MM.1S (cell line): Measurements from ENCODE around the gene NOL4.

Source experiments
- DNase-seq: peaks from one replicate; pipeline ENCODE4 v3.0.0-alpha.2; 2015
- H2AFZ ChIP-seq: fragments of 300-600 bp; sonication (generic); 2 replicates; pipeline ENCODE4 v1.6.0; 2016; ENCODE audit warnings: antibody characterized with exemption, low read length
- H3F3A ChIP-seq: fragments of 300-600 bp; sonication (generic); 2 replicates; pipeline ENCODE4 v1.6.1; 2016; ENCODE audit warnings: mild to moderate bottlenecking, antibody characterized with exemption, low read length, moderate library complexity, mixed read lengths; ENCODE audit not compliant: insufficient read depth
- H3K27ac ChIP-seq: fragments of 300-600 bp; sonication (generic); 2 replicates; pipeline ENCODE4 v1.5.1; 2016; ENCODE audit warnings: mild to moderate bottlenecking, low read length
- H3K27me3 ChIP-seq: fragments of 300-600 bp; sonication (generic); replicated peaks from 2 replicates; pipeline ENCODE4 v1.6.0; 2016; ENCODE audit warnings: low read length; ENCODE audit not compliant: insufficient read depth
- H3K36me3 ChIP-seq: fragments of 300-600 bp; sonication (generic); replicated peaks from 2 replicates; pipeline ENCODE4 v1.6.1; 2016; ENCODE audit warnings: mild to moderate bottlenecking, low read length, mixed read lengths; ENCODE audit not compliant: insufficient read depth
- H3K4me1 ChIP-seq: fragments of 300-600 bp; sonication (generic); 2 replicates; pipeline ENCODE4 v1.6.1; 2016; ENCODE audit warnings: low read length, mixed read lengths
- H3K4me2 ChIP-seq: fragments of 300-600 bp; sonication (generic); 2 replicates; pipeline ENCODE4 v1.6.0; 2016; ENCODE audit warnings: low read depth, low read length
- H3K4me3 ChIP-seq: fragments of 300-600 bp; sonication (generic); 2 replicates; pipeline ENCODE4 v1.5.1; 2016; ENCODE audit warnings: low read length, mixed read lengths
- H3K79me2 ChIP-seq: fragments of 300-600 bp; sonication (generic); 2 replicates; pipeline ENCODE4 v1.6.1; 2016; ENCODE audit warnings: mixed run types, low read length, mixed read lengths
- H3K9ac ChIP-seq: fragments of 300-600 bp; sonication (generic); 2 replicates; pipeline ENCODE4 v1.6.1; 2016; ENCODE audit warnings: low read length, mixed read lengths
- H3K9me2 ChIP-seq: fragments of 300-600 bp; sonication (generic); replicated peaks from 2 replicates; pipeline ENCODE4 v1.6.1; 2016; ENCODE audit warnings: mild to moderate bottlenecking, low read length, mixed read lengths; ENCODE audit not compliant: insufficient read depth
- H3K9me3 ChIP-seq: fragments of 300-600 bp; sonication (generic); replicated peaks from 2 replicates; pipeline ENCODE4 v1.6.1; 2016; ENCODE audit warnings: mild to moderate bottlenecking, low read length, mixed read lengths; ENCODE audit not compliant: insufficient read depth
- H4K20me1 ChIP-seq: fragments of 300-600 bp; sonication (generic); 2 replicates; pipeline ENCODE4 v1.6.1; 2016; ENCODE audit warnings: mild to moderate bottlenecking, low read length, moderate library complexity, mixed read lengths; ENCODE audit not compliant: insufficient read depth
- EZH2 ChIP-seq: fragments of 300-600 bp; sonication (generic); optimal IDR thresholded peaks from 2 replicates; pipeline ENCODE3; 2017; ENCODE audit warnings: low read depth, mild to moderate bottlenecking, antibody characterized with exemption, low read length, mixed read lengths
- EZH2phosphoT487 ChIP-seq: fragments of 300-600 bp; sonication (generic); IDR thresholded peaks from 2 replicates; pipeline ENCODE4 v1.6.1; 2018; ENCODE audit warnings: antibody characterized with exemption, low read length
- TF ChIP-seq, protein P1 (sequence below): fragments of 300-600 bp; sonication (generic); IDR thresholded peaks from 2 replicates; pipeline ENCODE4 v1.5.1; 2016; ENCODE audit warnings: antibody characterized with exemption, low read length, mixed read lengths

The NOL4 gene

DNA sequence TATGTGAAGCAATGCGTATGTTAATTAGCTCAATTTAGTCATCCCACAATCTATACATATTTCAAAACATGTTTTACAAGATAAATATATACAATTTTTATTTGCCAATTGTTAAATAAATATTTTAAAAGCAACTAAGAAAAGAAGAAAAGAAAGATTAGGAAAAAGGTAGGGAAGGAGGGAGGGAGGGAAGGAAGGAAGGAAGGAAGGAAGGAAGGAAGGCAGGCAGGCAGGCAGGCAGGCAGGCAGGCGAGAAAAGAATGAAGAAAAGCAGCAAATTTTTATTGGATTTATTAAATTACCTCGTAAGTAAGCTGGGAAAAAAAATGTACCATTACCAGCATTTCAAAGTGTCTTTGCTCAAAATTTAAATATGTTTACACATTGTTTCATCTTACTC, 30.5 kb downstream of the NOL4 start:
- Histone ChIP-seq H3K9me2 (no peaks in the 10 kb centered on the region), H3K9me3 (no peaks in the 10 kb centered on the region), H3K27me3 (no peaks in the 10 kb centered on the region), H3K4me1 (no peaks in the 10 kb centered on the region), H3K4me2 (no peak overlapping the region), H3K27ac (no peak overlapping the region), H3K79me2 (no peaks in the 10 kb centered on the region), H3K36me3 (no peaks in the 10 kb centered on the region), H3F3A (no peaks in the 10 kb centered on the region), H4K20me1 (no peaks in the 10 kb centered on the region), H3K4me3 (no peak overlapping the region), H3K9ac (no peak overlapping the region), H2AFZ (no peak overlapping the region)
- DNase-seq: no peak
- no peak for TF ChIP-seq EZH2
- TF ChIP-seq, protein P1, sequence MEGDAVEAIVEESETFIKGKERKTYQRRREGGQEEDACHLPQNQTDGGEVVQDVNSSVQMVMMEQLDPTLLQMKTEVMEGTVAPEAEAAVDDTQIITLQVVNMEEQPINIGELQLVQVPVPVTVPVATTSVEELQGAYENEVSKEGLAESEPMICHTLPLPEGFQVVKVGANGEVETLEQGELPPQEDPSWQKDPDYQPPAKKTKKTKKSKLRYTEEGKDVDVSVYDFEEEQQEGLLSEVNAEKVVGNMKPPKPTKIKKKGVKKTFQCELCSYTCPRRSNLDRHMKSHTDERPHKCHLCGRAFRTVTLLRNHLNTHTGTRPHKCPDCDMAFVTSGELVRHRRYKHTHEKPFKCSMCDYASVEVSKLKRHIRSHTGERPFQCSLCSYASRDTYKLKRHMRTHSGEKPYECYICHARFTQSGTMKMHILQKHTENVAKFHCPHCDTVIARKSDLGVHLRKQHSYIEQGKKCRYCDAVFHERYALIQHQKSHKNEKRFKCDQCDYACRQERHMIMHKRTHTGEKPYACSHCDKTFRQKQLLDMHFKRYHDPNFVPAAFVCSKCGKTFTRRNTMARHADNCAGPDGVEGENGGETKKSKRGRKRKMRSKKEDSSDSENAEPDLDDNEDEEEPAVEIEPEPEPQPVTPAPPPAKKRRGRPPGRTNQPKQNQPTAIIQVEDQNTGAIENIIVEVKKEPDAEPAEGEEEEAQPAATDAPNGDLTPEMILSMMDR: no peak
- no peak for TF ChIP-seq EZH2phosphoT487

DNA sequence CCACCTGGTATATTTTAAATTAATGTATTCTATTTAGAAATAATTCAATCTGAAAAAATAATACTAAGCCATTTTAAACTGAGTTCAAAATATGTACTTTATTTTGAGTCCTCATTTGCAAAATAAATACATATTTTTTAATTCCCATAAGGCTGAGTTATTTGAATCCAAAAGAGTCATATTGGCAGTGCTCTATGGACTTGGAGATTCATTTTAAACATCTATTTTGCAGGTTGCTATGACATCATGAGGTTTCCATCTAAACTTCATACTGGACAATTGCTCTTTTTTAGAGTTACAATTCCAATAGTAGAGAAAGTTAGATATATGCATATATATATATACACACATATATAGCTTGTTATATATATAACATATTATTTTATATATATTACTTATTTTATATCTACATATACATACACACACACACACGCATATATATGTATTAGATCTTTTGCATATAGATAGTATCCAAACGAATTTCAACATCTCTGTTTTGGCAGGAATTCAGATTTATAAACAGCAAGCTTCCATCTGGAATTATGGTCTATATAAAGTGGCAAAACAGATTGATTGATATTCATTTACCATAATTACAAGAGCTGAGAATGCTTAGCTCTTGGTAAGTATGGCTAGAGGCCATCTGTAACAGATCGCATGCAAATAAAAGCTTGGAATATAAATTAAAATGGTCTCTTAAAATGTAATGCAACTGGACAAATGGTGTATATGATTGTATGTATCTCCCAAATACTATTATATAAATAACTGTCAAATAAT, 34.9 kb downstream of the NOL4 start:
- no peak overlapping the region for H2AFZ ChIP-seq

More for the DNA sequence above, 34.9 kb downstream of the NOL4 start:
- no peaks in the 10 kb centered on the region for H3K79me2 ChIP-seq
- H3K4me2 ChIP-seq: no peak overlapping the region
- no peaks in the 10 kb centered on the region for H3K9me2 ChIP-seq
- H3K36me3 ChIP-seq: no peaks in the 10 kb centered on the region
- no peak overlapping the region for H3K9ac ChIP-seq
- H3F3A ChIP-seq: no peaks in the 10 kb centered on the region
- DNase-seq: no peak
- no peaks in the 10 kb centered on the region for H4K20me1 ChIP-seq
- H3K4me1 ChIP-seq: no peaks in the 10 kb centered on the region
- no peak overlapping the region for H3K27ac ChIP-seq
- H3K27me3 ChIP-seq: no peaks in the 10 kb centered on the region
- TF ChIP-seq, protein P1: no peak
- no peak overlapping the region for H3K4me3 ChIP-seq
- no peaks in the 10 kb centered on the region for H3K9me3 ChIP-seq
